ENCODE results near the gene ACOXL. TPM values are rescaled to one million over a fixed set of nuclear protein-coding genes. Genes with fewer than 3 reads are reported as not detected.

The ACOXL gene
- total and polyA plus RNA-seq, 10 of the 15 experiments (the other 5 are each of a cell fraction or from before 2014, with no cell fraction given), result 0.05 to 1.3 (median 0.71) TPM

DNA sequence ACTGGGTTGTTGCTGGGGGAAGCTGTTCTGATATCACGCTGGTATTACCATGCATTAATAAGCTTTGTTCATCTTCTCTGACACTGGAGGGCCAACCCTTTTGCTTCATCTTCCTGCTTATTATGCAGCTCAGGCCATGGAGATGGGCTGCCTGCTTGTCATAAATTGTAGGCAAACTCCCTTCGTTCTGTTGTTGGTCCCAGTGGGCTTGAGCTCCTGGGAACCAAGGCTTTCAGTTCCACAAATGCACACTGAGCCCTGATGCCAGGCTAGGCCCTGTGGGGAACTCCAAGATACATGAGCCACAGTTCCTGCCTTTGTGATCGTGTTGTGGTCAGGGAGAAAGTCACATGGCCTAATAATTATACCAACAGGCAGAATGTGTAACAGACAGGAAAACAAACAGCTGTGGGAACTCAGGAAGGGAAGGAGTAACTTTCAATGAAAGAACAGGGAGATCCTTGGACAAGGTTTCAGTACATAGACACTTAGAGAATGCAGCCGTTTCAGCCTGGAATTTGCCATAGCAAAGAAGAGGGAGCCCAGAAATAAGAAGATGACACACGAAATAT is 339.3 kb downstream of the ACOXL start:
- no peaks in the 10 kb centered on the region for H3K4me1 ChIP-seq (ENCODE audit: control insufficient read depth, insufficient read depth, low read length)
- ChIA-PET SMC1A (ENCODE audit: uncharacterized antibody, unreplicated experiment) (interaction anchor here (0.6 to 1.8 kb wide), 5 partner anchors 9 to 116 kb away, joined by 3 to 5 read pairs (median 3); no protein-coding TSS in a partner anchor), POLR2A (no interaction called here), RAD21 (ENCODE audit: unreplicated experiment) (interaction anchor here (0.9 to 1.2 kb wide), 3 partner anchors 14 to 45 kb away, joined by 3 to 4 read pairs (median 3); no protein-coding TSS in a partner anchor), CTCF (interaction anchor here (0.6 to 3.7 kb wide), 5 partner anchors 15 to 258 kb away, joined by 3 to 13 read pairs (median 3); no protein-coding TSS in a partner anchor)
- no TSS peak for BruUV-seq (replicated peaks)
- H3K4me3 ChIP-seq, result no peak overlapping the region
- TF ChIP-seq RUNX3 (IDR thresholded peaks at IDR 0.05; ENCODE audit: low read length), result peak; percentile 48; the same call in 1 of the 2 replicates
- TF ChIP-seq, protein P1, sequence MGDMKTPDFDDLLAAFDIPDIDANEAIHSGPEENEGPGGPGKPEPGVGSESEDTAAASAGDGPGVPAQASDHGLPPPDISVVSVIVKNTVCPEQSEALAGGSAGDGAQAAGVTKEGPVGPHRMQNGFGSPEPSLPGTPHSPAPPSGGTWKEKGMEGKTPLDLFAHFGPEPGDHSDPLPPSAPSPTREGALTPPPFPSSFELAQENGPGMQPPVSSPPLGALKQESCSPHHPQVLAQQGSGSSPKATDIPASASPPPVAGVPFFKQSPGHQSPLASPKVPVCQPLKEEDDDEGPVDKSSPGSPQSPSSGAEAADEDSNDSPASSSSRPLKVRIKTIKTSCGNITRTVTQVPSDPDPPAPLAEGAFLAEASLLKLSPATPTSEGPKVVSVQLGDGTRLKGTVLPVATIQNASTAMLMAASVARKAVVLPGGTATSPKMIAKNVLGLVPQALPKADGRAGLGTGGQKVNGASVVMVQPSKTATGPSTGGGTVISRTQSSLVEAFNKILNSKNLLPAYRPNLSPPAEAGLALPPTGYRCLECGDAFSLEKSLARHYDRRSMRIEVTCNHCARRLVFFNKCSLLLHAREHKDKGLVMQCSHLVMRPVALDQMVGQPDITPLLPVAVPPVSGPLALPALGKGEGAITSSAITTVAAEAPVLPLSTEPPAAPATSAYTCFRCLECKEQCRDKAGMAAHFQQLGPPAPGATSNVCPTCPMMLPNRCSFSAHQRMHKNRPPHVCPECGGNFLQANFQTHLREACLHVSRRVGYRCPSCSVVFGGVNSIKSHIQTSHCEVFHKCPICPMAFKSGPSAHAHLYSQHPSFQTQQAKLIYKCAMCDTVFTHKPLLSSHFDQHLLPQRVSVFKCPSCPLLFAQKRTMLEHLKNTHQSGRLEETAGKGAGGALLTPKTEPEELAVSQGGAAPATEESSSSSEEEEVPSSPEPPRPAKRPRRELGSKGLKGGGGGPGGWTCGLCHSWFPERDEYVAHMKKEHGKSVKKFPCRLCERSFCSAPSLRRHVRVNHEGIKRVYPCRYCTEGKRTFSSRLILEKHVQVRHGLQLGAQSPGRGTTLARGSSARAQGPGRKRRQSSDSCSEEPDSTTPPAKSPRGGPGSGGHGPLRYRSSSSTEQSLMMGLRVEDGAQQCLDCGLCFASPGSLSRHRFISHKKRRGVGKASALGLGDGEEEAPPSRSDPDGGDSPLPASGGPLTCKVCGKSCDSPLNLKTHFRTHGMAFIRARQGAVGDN (IDR thresholded peaks at IDR 0.05), result no peak
- 0 out of 2 replicates have a peak, but pooled peaks have one; percentile 15 for TF ChIP-seq EED (IDR thresholded peaks at IDR 0.05; ENCODE audit: low read depth)
- peak; percentile 52 to 63; a peak in 2 of 4 replicates for TF ChIP-seq IKZF2 (IDR thresholded peaks at IDR 0.05)
- peak; percentile 70 for TF ChIP-seq SPI1 (IDR thresholded peaks at IDR 0.05; ENCODE audit: borderline replicate concordance, insufficient read depth, low read depth, low read length)
- no peak for TF ChIP-seq RCOR1 (conservative IDR thresholded peaks at IDR 0.05; ENCODE audit: low read depth, low read length)
- no peak for TF ChIP-seq MXI1 (IDR thresholded peaks at IDR 0.05; ENCODE audit: low read depth, low read length)
- TF ChIP-seq HDAC6 (IDR thresholded peaks at IDR 0.05; ENCODE audit: unreplicated experiment), result no peak
- TF ChIP-seq NR2C1 (IDR thresholded peaks at IDR 0.05), result no peak
- peak; percentile 55 for TF ChIP-seq IKZF1 (conservative IDR thresholded peaks at IDR 0.05)
- no peak; the same call in 1 of the 2 replicates for TF ChIP-seq RAD51 (IDR thresholded peaks at IDR 0.05)
- TF ChIP-seq YY1 (IDR thresholded peaks at IDR 0.05; ENCODE audit: low read depth, low read length), result no peak
- TF ChIP-seq MEF2B (IDR thresholded peaks at IDR 0.05; ENCODE audit: partially characterized antibody, poor library complexity, severe bottlenecking), result peak; percentile 86
- no peak for TF ChIP-seq NFYA (IDR thresholded peaks at IDR 0.05; ENCODE audit: borderline replicate concordance, low read depth, low read length)
- FAIRE-seq, result peak; percentile 52
- ATAC-seq, result peak; percentile 83
- WGBS (ENCODE audit: insufficient coverage, insufficient replicate concordance, low lambda C conversion rate, missing lambda C conversion rate), result 15% methylated on average over 5 of the region's 5 CpGs
- H3K9me3 ChIP-seq (replicated peaks; ENCODE audit: control insufficient read depth, insufficient read depth, low read length), result peaks cover 8% of the 10 kb centered on the region; the same call in 2 of the 3 replicates
- H3K79me2 ChIP-seq (ENCODE audit: control insufficient read depth, insufficient read depth, low read length), result no peaks in the 10 kb centered on the region
- intact Hi-C loops (cut with micrococcal nuclease; ENCODE audit: unreplicated experiment), result no loop called here
- H3K9ac ChIP-seq (ENCODE audit: control insufficient read depth, insufficient read depth, low read length), result no peak overlapping the region
- H3K27me3 ChIP-seq (replicated peaks in 1 of 2; ENCODE audit: control insufficient read depth in 2 of 2, insufficient read depth in 2 of 2, low read length in 1 of 2), result no peaks in the 10 kb centered on the region
- no peaks in the 10 kb centered on the region for H3K36me3 ChIP-seq (ENCODE audit: control insufficient read depth in 2 of 2, insufficient read depth in 2 of 2, low read length in 1 of 2)
- no peak overlapping the region for H3K4me2 ChIP-seq (ENCODE audit: control insufficient read depth, insufficient read depth)
- no peak overlapping the region for H2AFZ ChIP-seq (ENCODE audit: control insufficient read depth, low read depth, low read length)
- no peak overlapping the region for H3K27ac ChIP-seq (ENCODE audit: control insufficient read depth, insufficient read depth)
- H4K20me1 ChIP-seq (ENCODE audit: control insufficient read depth, insufficient read depth), result no peaks in the 10 kb centered on the region
- in situ Hi-C loops (cut with MboI), result no loop called here
- peak; percentile 35 for DNase-seq (ENCODE audit: low read depth, low spot score)

Measured in GM12878 (cell line).